PC-3 (cell line): ENCODE measurements around the gene MGMT. TPM values are rescaled to one million over a fixed set of nuclear protein-coding genes. Genes with fewer than 3 reads are reported as not detected.

Source experiments
- ATAC-seq: fragments of 200-7000 bp; cut with Tn5 transposase; 2 replicates; pipeline ENCODE4 v1.9.1; 2020; ENCODE audit warnings: mild to moderate bottlenecking, moderate library complexity
- BruUV-seq: library from RNA; stranded (reverse); fragments of 400-500 nt; replicated peaks from 2 replicates; lab custom pipeline; 2021; lab: Mats Ljungman, UMichigan
- CTCF ChIA-PET: fragments of 300-600 bp; sonication (Branson Sonifier 250); formaldehyde crosslinking; loops from one replicate; lab custom pipeline; 2022; ENCODE audit warnings: antibody characterized with exemption; lab: Charles Lee
- POLR2A ChIA-PET: fragments of 300-600 bp; sonication (Branson Sonifier 250); formaldehyde crosslinking; loops from one replicate; lab custom pipeline; 2022; ENCODE audit warnings: antibody characterized with exemption; ENCODE audit not compliant: unreplicated experiment; lab: Charles Lee
- DNase-seq: peaks from one replicate; pipeline ENCODE4 v3.0.0-alpha.2; 2015
- H2AFZ ChIP-seq: fragments of 300-600 bp; sonication (generic); 2 replicates; pipeline ENCODE4 v1.6.0; 2016; ENCODE audit warnings: antibody characterized with exemption, low read length
- H3F3A ChIP-seq: fragments of 300-600 bp; sonication (generic); one replicate; pipeline ENCODE4 v1.6.0; 2017; ENCODE audit warnings: antibody characterized with exemption, low read length, control low read depth, mild to moderate bottlenecking; ENCODE audit not compliant: unreplicated experiment
- H3K27ac ChIP-seq: fragments of 300-600 bp; sonication (generic); 2 replicates; pipeline ENCODE4 v1.5.1; 2016; ENCODE audit warnings: mild to moderate bottlenecking, low read length
- H3K27me3 ChIP-seq: fragments of 300-600 bp; sonication (generic); 2 replicates; pipeline ENCODE4 v1.6.1; 2016; ENCODE audit warnings: low read length, mixed read lengths
- H3K36me3 ChIP-seq: fragments of 300-600 bp; sonication (generic); 2 replicates; pipeline ENCODE4 v1.6.1; 2016; ENCODE audit warnings: low read depth, mixed run types, low read length, mixed read lengths
- H3K4me1 ChIP-seq: fragments of 300-600 bp; sonication (generic); 2 replicates; pipeline ENCODE4 v1.5.1; 2016; ENCODE audit warnings: low read length; ENCODE audit not compliant: insufficient read depth
- H3K4me2 ChIP-seq: fragments of 300-600 bp; sonication (generic); 2 replicates; pipeline ENCODE4 v1.6.0; 2016; ENCODE audit warnings: low read length
- H3K4me3 ChIP-seq: fragments of 300-600 bp; sonication (generic); 2 replicates; pipeline ENCODE4 v1.5.1; 2016; ENCODE audit warnings: mild to moderate bottlenecking, low read length, mixed read lengths
- H3K79me2 ChIP-seq: fragments of 300-600 bp; sonication (generic); 2 replicates; pipeline ENCODE4 v1.6.1; 2017; ENCODE audit warnings: low read length, mixed read lengths
- H3K9ac ChIP-seq: fragments of 300-600 bp; sonication (generic); 2 replicates; pipeline ENCODE4 v1.6.0; 2016; ENCODE audit warnings: mild to moderate bottlenecking, low read length
- H3K9me2 ChIP-seq: fragments of 300-600 bp; sonication (generic); replicated peaks from 2 replicates; pipeline ENCODE4 v1.6.1; 2016; ENCODE audit warnings: mixed run types, low read length, mixed read lengths
- H3K9me3 ChIP-seq: fragments of 300-600 bp; sonication (generic); 2 replicates; pipeline ENCODE4 v1.6.1; 2016; ENCODE audit warnings: low read length, mixed read lengths
- H4K20me1 ChIP-seq: fragments of 300-600 bp; sonication (generic); 2 replicates; pipeline ENCODE4 v1.6.1; 2016; ENCODE audit warnings: low read length, mixed read lengths
- CTCF ChIP-seq: fragments of 300-600 bp; sonication (generic); conservative IDR thresholded peaks from 2 replicates; pipeline ENCODE4 v1.5.1; 2017; ENCODE audit warnings: antibody characterized with exemption, low read depth, mild to moderate bottlenecking, low read length
- EZH2 ChIP-seq: fragments of 300-600 bp; sonication (generic); IDR thresholded peaks from one replicate; pipeline ENCODE4 v1.6.1; 2017; ENCODE audit warnings: antibody characterized with exemption, mild to moderate bottlenecking, low read length; ENCODE audit not compliant: unreplicated experiment
- EZH2phosphoT487 ChIP-seq: fragments of 300-600 bp; sonication (generic); IDR thresholded peaks from 2 replicates; pipeline ENCODE4 v1.6.1; 2018; ENCODE audit warnings: mild to moderate bottlenecking, antibody characterized with exemption, low read length, borderline replicate concordance
- intact Hi-C: fragments of 100-400 bp; cut with micrococcal nuclease; formaldehyde crosslinking; loops from 2 replicates; pipeline ENCODE4 v1.9.0; 2023
- total RNA-seq: library from RNA; depleted of rRNA; stranded (reverse); fragments of >200 nt; gene quantifications from 2 replicates; pipeline ENCODE4 v1.2.3, GENCODE V29; 2014

MGMT gene
- total RNA-seq, 1 experiment from 2014 or later = 19.8 TPM

- POLR2A ChIA-PET = no interaction called here
- H3K36me3 ChIP-seq = no peaks in the 10 kb centered on the region
- H3K27me3 ChIP-seq = no peaks in the 10 kb centered on the region
- H4K20me1 ChIP-seq = no peaks in the 10 kb centered on the region
- no TSS peak for BruUV-seq
- H3K27ac ChIP-seq = no peak overlapping the region
- no peaks in the 10 kb centered on the region for H3K79me2 ChIP-seq
- no peaks in the 10 kb centered on the region for H3K9me2 ChIP-seq
- H2AFZ ChIP-seq = no peak overlapping the region
- H3K4me2 ChIP-seq = no peak overlapping the region
- ATAC-seq = no peak
- CTCF ChIA-PET = no interaction called here
- DNase-seq = no peak
- TF ChIP-seq EZH2 = no peak
- TF ChIP-seq CTCF = no peak
- TF ChIP-seq EZH2phosphoT487 = no peak
- no peaks in the 10 kb centered on the region for H3K4me1 ChIP-seq
- intact Hi-C loops = no loop called here
- no peak overlapping the region for H3K9ac ChIP-seq
- H3F3A ChIP-seq = no peaks in the 10 kb centered on the region
- H3K9me3 ChIP-seq = no peaks in the 10 kb centered on the region
- H3K4me3 ChIP-seq = no peak overlapping the region
Observed at GRCh38 chr10:129796710-129797420, 329.8 kb downstream of the MGMT start.

GRCh38 chr10:129799942-129800341 is 332.9 kb downstream of the MGMT start:
- BruUV-seq = no TSS peak
- ATAC-seq = no peak
- CTCF ChIA-PET = no interaction called here

More at GRCh38 chr10:129799942-129800341, 332.9 kb downstream of the MGMT start:
- Histone ChIP-seq H3K36me3 (no peaks in the 10 kb centered on the region), H4K20me1 (no peaks in the 10 kb centered on the region), H3K4me3 (no peak overlapping the region), H3K4me2 (no peak overlapping the region), H3K9me2 (no peaks in the 10 kb centered on the region), H3K9ac (no peak overlapping the region), H3K9me3 (no peaks in the 10 kb centered on the region), H3K27me3 (no peaks in the 10 kb centered on the region), H2AFZ (no peak overlapping the region), H3K27ac (no peak overlapping the region), H3K4me1 (no peaks in the 10 kb centered on the region), H3F3A (no peaks in the 10 kb centered on the region), H3K79me2 (no peaks in the 10 kb centered on the region)
- DNase-seq = no peak
- intact Hi-C loops = no loop called here
- POLR2A ChIA-PET = no interaction called here
- TF ChIP-seq EZH2phosphoT487 (no peak), EZH2 (no peak), CTCF (no peak)
